ENCODE results near the gene ZP1. TPM values are rescaled to one million over a fixed set of nuclear protein-coding genes. Genes with fewer than 3 reads are reported as not detected.

The ZP1 gene
- total RNA-seq, 4 donors from 2014 or later, result not detected

GRCh38 chr11:60902625-60903024 lies 35.3 kb downstream of the ZP1 start:
- TF ChIP-seq POLR2A (IDR thresholded peaks at IDR 0.05), result no peak
- TF ChIP-seq POLR2AphosphoS5 (IDR thresholded peaks at IDR 0.05), result no peak
- TF ChIP-seq CTCF (IDR thresholded peaks at IDR 0.05), result no peak
- TF ChIP-seq EP300 (IDR thresholded peaks at IDR 0.05; ENCODE audit: low read depth), result no peak
- in situ Hi-C loops (cut with MboI; ENCODE audit: low pct_ligation_motif_present in 1 of 4, low pct_unique_long_range_greater_than_20kb in 1 of 4, low sequenced_read_pairs in 3 of 4) (no loop called here), intact Hi-C loops (cut with DNase I; ENCODE audit: low total_unique reads) (no loop called here)
- peaks cover 9 to 31% (median 20%) of the 10 kb centered on the region in 4 donors for H3K4me1 ChIP-seq
- peaks cover 0 to 38% (median 19%) of the 10 kb centered on the region in 4 donors for H3K36me3 ChIP-seq
- no peak overlapping the region for H3K27ac ChIP-seq
- H3K4me3 ChIP-seq, result no peak overlapping the region
- H3K27me3 ChIP-seq, result no peaks in the 10 kb centered on the region
- H3K9me3 ChIP-seq, result no peaks in the 10 kb centered on the region
- WGBS, 2 donors (ENCODE audit: low coverage in 1 of 2), result 76 to 94% methylated on average over 3 to 11 of the region's 11 CpGs
- no peak for DNase-seq

- H3K36me3 ChIP-seq, result peaks cover 0 to 23% (median 11%) of the 10 kb centered on the region in 4 donors
- in situ Hi-C loops (cut with MboI; ENCODE audit: low pct_ligation_motif_present in 1 of 4, low pct_unique_long_range_greater_than_20kb in 1 of 4, low sequenced_read_pairs in 3 of 4) (no loop called here), intact Hi-C loops (cut with DNase I; ENCODE audit: low total_unique reads) (no loop called here)
- H3K27ac ChIP-seq, result peak overlapping the region; percentile 96 to 99 (median 98)
- no peaks in the 10 kb centered on the region for H3K27me3 ChIP-seq
- H3K4me3 ChIP-seq, result peak overlapping the region in 3 of 4 donors; percentile 81 to 89 (median 89)
- no peak for DNase-seq
- 14 to 33% methylated on average over 3 to 6 of the region's 6 CpGs for WGBS, 2 donors (ENCODE audit: low coverage in 1 of 2)
- TF ChIP-seq POLR2A (IDR thresholded peaks at IDR 0.05) (no peak), POLR2AphosphoS5 (IDR thresholded peaks at IDR 0.05) (no peak), EP300 (IDR thresholded peaks at IDR 0.05; ENCODE audit: low read depth) (no peak), CTCF (IDR thresholded peaks at IDR 0.05) (no peak)
- peaks cover 9 to 31% (median 20%) of the 10 kb centered on the region in 4 donors for H3K4me1 ChIP-seq
- H3K9me3 ChIP-seq, result no peaks in the 10 kb centered on the region
These were observed 37.7 kb downstream of the ZP1 start for GRCh38 chr11:60905047-60905446.

- H3K27ac ChIP-seq, result peak overlapping the region; percentile 96 to 99 (median 98)
- intact Hi-C loops (cut with DNase I; ENCODE audit: low total_unique reads), result no loop called here
- peaks cover 0 to 18% (median 8%) of the 10 kb centered on the region in 4 donors for H3K36me3 ChIP-seq
- no peak for TF ChIP-seq CTCF (IDR thresholded peaks at IDR 0.05)
- no peak for TF ChIP-seq EP300 (IDR thresholded peaks at IDR 0.05; ENCODE audit: low read depth)
- no peak for TF ChIP-seq POLR2AphosphoS5 (IDR thresholded peaks at IDR 0.05)
- TF ChIP-seq POLR2A (IDR thresholded peaks at IDR 0.05), result no peak
- in situ Hi-C loops (cut with MboI; ENCODE audit: low pct_ligation_motif_present in 1 of 4, low pct_unique_long_range_greater_than_20kb in 1 of 4, low sequenced_read_pairs in 3 of 4), result no loop called here
- WGBS, 2 donors (ENCODE audit: low coverage in 1 of 2), result 0 to 3% methylated on average over 4 to 16 of the region's 16 CpGs
- no peak for DNase-seq
- no peaks in the 10 kb centered on the region for H3K9me3 ChIP-seq
- H3K4me1 ChIP-seq, result peaks cover 9 to 31% (median 20%) of the 10 kb centered on the region in 4 donors
- peak overlapping the region; percentile 66 to 89 (median 85) for H3K4me3 ChIP-seq
- H3K27me3 ChIP-seq, result no peaks in the 10 kb centered on the region
These were observed 38.3 kb downstream of the ZP1 start for GRCh38 chr11:60905551-60906113.

GRCh38 chr11:60906132-60906972 lies 39.0 kb downstream of the ZP1 start, which contains the start of gene PRPF19:
PRPF19 (minus strand) TSS chr11:60906585; CDS start chr11:60906382, 203 bp downstream.
- in situ Hi-C loops (cut with MboI; ENCODE audit: low pct_ligation_motif_present in 1 of 4, low pct_unique_long_range_greater_than_20kb in 1 of 4, low sequenced_read_pairs in 3 of 4), result no loop called here

More at GRCh38 chr11:60906132-60906972, 39.0 kb downstream of the ZP1 start, which contains the start of gene PRPF19:
- Histone ChIP-seq H3K4me1 (peaks cover 9 to 31% (median 20%) of the 10 kb centered on the region in 4 donors), H3K27me3 (no peaks in the 10 kb centered on the region), H3K36me3 (peaks cover 0 to 11% (median 3%) of the 10 kb centered on the region in 4 donors), H3K9me3 (no peaks in the 10 kb centered on the region), H3K4me3 (peak within 1 kb of the TSS; percentile 66 to 89 (median 85)), H3K27ac (peak within 1 kb of the TSS; percentile 96 to 99 (median 98))
- TF ChIP-seq EP300 (IDR thresholded peaks at IDR 0.05; ENCODE audit: low read depth) (no peak), POLR2A (IDR thresholded peaks at IDR 0.05) (peak; percentile 82), POLR2AphosphoS5 (IDR thresholded peaks at IDR 0.05) (peak; percentile 89 to 95 (median 91)), CTCF (IDR thresholded peaks at IDR 0.05) (no peak)
- WGBS, 2 donors (ENCODE audit: low coverage in 1 of 2), result 1% methylated on average over 65 of the region's 75 CpGs; no CpG with 5 or more reads in 1 of the 2 donors
- intact Hi-C loops (cut with DNase I; ENCODE audit: low total_unique reads), result no loop called here
- peak; percentile 99 for DNase-seq
